Panc1 (cell line): ENCODE results near the gene AP2B1. TPM values are rescaled to one million over a fixed set of nuclear protein-coding genes. Genes with fewer than 3 reads are reported as not detected.

Experiments used
- ATAC-seq: fragments of 200-7000 bp; cut with Tn5 transposase; 2 replicates; pipeline ENCODE4 v1.9.1; 2020; ENCODE audit warnings: mild to moderate bottlenecking, moderate library complexity
- BruUV-seq: library from RNA; stranded (reverse); fragments of 400-500 nt; replicated peaks from 2 replicates; lab custom pipeline; 2021; lab: Mats Ljungman, UMichigan
- CTCF ChIA-PET: fragments of 300-600 bp; sonication (Branson Sonifier 250); formaldehyde crosslinking; loops from one replicate; lab custom pipeline; 2022; ENCODE audit warnings: antibody characterized with exemption; lab: Charles Lee
- POLR2A ChIA-PET: fragments of 300-600 bp; sonication (Branson Sonifier 250); formaldehyde crosslinking; loops from one replicate; lab custom pipeline; 2022; ENCODE audit warnings: antibody characterized with exemption; lab: Charles Lee
- DNase-seq: peaks from one replicate; pipeline ENCODE4 v3.0.0-alpha.2; 2010; ENCODE audit warnings: low read depth, low spot score
- H3K27ac ChIP-seq: 2 replicates; pipeline ENCODE4 v1.5.1; 2011; ENCODE audit warnings: mild to moderate bottlenecking, low read length, inconsistent platforms
- H3K27me3 ChIP-seq: fragments of 200-500 bp; sonication (Bioruptor generic); 2 replicates; pipeline ENCODE4 v1.6.0; 2014; ENCODE audit warnings: low read length, inconsistent platforms; ENCODE audit not compliant: control insufficient read depth, insufficient read depth
- H3K36me3 ChIP-seq: fragments of 200-500 bp; sonication (Bioruptor generic); 2 replicates; pipeline ENCODE4 v1.5.1; 2014; ENCODE audit warnings: inconsistent platforms, mild to moderate bottlenecking, low read length, moderate library complexity; ENCODE audit not compliant: control insufficient read depth, insufficient read depth
- H3K4me1 ChIP-seq: 2 replicates; pipeline ENCODE4 v1.5.1; 2011; ENCODE audit warnings: inconsistent platforms, mild to moderate bottlenecking, low read length, moderate library complexity; ENCODE audit not compliant: control insufficient read depth, insufficient read depth
- H3K4me3 ChIP-seq, 2 experiments: 2 replicates each; pipeline ENCODE4 v1.5.1; 2011 to 2012; ENCODE audit warnings: low read depth in 2 of 2, low read length in 2 of 2, mild to moderate bottlenecking in 2 of 2, inconsistent platforms in 1 of 2, moderate library complexity in 1 of 2
- H3K9me3 ChIP-seq: fragments of 200-500 bp; sonication (Bioruptor generic); 2 replicates; pipeline ENCODE4 v1.5.1; 2014; ENCODE audit warnings: low read depth, mild to moderate bottlenecking, inconsistent platforms, low read length, moderate library complexity; ENCODE audit not compliant: control insufficient read depth, insufficient read depth
- CTCF ChIP-seq: fragments of 450-650 bp; IDR thresholded peaks from 2 replicates; pipeline ENCODE4 v1.5.1; 2017; ENCODE audit warnings: mild to moderate bottlenecking
- POLR2AphosphoS5 ChIP-seq: IDR thresholded peaks from 2 replicates; pipeline ENCODE4 v1.6.1; 2012; ENCODE audit warnings: mild to moderate bottlenecking, low read depth, low read length, moderate library complexity
- REST ChIP-seq, 2 experiments: IDR thresholded peaks; 2 replicates each; pipeline ENCODE4 v1.6.1; 2011 to 2012; ENCODE audit warnings: low read depth in 2 of 2, control low read depth in 1 of 2, low read length in 1 of 2, mild to moderate bottlenecking in 1 of 2, moderate library complexity in 1 of 2; ENCODE audit not compliant: insufficient read depth in 1 of 2
- SIN3A ChIP-seq: IDR thresholded peaks from 2 replicates; pipeline ENCODE4 v1.6.1; 2012; ENCODE audit warnings: low read depth, mild to moderate bottlenecking, low read length, moderate library complexity, borderline replicate concordance; ENCODE audit not compliant: insufficient read depth
- TCF7L2 ChIP-seq: IDR thresholded peaks from 2 replicates; pipeline ENCODE4 v1.6.1; 2011; ENCODE audit warnings: mild to moderate bottlenecking, low read depth, low read length, inconsistent platforms
- in situ Hi-C: cut with HindIII; loops from 2 replicates; pipeline ENCODE4 v1.10.0; 2016; ENCODE audit warnings: low sequenced_read_pairs, low pct_unique_long_range_greater_than_20kb
- intact Hi-C: fragments of 100-400 bp; cut with micrococcal nuclease; formaldehyde crosslinking; loops from one replicate; pipeline ENCODE4 v1.10.0; 2022; ENCODE audit not compliant: unreplicated experiment
- total RNA-seq: library from RNA; stranded (reverse); gene quantifications from one replicate; pipeline ENCODE4 v1.2.1, GENCODE V29; 2021; ENCODE audit not compliant: unreplicated experiment

AP2B1 gene
- total RNA-seq, 1 experiment from 2014 or later: 446 TPM

- ATAC-seq (no peak), DNase-seq (no peak)
- no peak overlapping the region for H3K4me3 ChIP-seq
- H3K4me1 ChIP-seq: no peaks in the 10 kb centered on the region
- ChIA-PET CTCF (interaction anchor here (0.6 to 2.1 kb wide), 3 partner anchors 10 to 193 kb away, joined by 3 to 10 read pairs (median 6); no protein-coding TSS in a partner anchor), POLR2A (interaction anchor here (0.5 to 0.6 kb wide), 2 partner anchors 17 to 74 kb away, joined by 3 to 7 read pairs; partner anchors contain the start of gene SLFN12L)
- no peaks in the 10 kb centered on the region for H3K36me3 ChIP-seq
- no peak for TF ChIP-seq TCF7L2
- TF ChIP-seq CTCF: no peak
- no peaks in the 10 kb centered on the region for H3K9me3 ChIP-seq
- BruUV-seq: no TSS peak
- peaks cover 7% of the 10 kb centered on the region; the same call in 1 of the 2 replicates for H3K27me3 ChIP-seq
- H3K27ac ChIP-seq: no peak overlapping the region
- in situ Hi-C loops: no loop called here
- intact Hi-C loops: loop anchor here (5.0 kb wide), 1 partner anchor 193 kb away; no protein-coding TSS in a partner anchor
Measured at GRCh38 chr17:35554668-35555067, 32.5 kb upstream of the AP2B1 start.

GRCh38 chr17:35555691-35556090 lies 31.4 kb upstream of the AP2B1 start:
- Histone ChIP-seq H3K27ac (no peak overlapping the region), H3K36me3 (no peaks in the 10 kb centered on the region), H3K4me3 (no peak overlapping the region), H3K4me1 (no peaks in the 10 kb centered on the region), H3K27me3 (peaks cover 4% of the 10 kb centered on the region; the same call in 1 of the 2 replicates), H3K9me3 (no peaks in the 10 kb centered on the region)
- ChIA-PET POLR2A (no interaction called here), CTCF (interaction anchor here (0.6 to 2.1 kb wide), 7 partner anchors 22 to 192 kb away, joined by 3 to 6 read pairs (median 3); partner anchors contain the start of gene PEX12)
- no TSS peak for BruUV-seq
- TF ChIP-seq CTCF: peak; percentile 69
- no peak for TF ChIP-seq SIN3A
- in situ Hi-C loops: no loop called here
- ATAC-seq: 0 out of 2 replicates have a peak, but pooled peaks have one; percentile 61
- intact Hi-C loops: loop anchor here (5.0 kb wide), 1 partner anchor 192 kb away; no protein-coding TSS in a partner anchor
- DNase-seq: no peak

GRCh38 chr17:35557353-35557752 lies 29.8 kb upstream of the AP2B1 start:
- in situ Hi-C loops (no loop called here), intact Hi-C loops (loop anchor here (5.0 kb wide), 1 partner anchor 190 kb away; no protein-coding TSS in a partner anchor)
- TF ChIP-seq POLR2AphosphoS5: no peak
- TF ChIP-seq CTCF: no peak
- no peak for TF ChIP-seq REST (IDR thresholded peaks at IDR 0.05; ENCODE audit: insufficient read depth in 1 of 2, low read depth in 2 of 2, low read length in 1 of 2)
- no peak for TF ChIP-seq TCF7L2
- TF ChIP-seq SIN3A: no peak
- Histone ChIP-seq H3K4me3 (no peak overlapping the region), H3K27me3 (no peaks in the 10 kb centered on the region), H3K9me3 (no peaks in the 10 kb centered on the region), H3K27ac (no peak overlapping the region), H3K4me1 (no peaks in the 10 kb centered on the region), H3K36me3 (no peaks in the 10 kb centered on the region)
- CTCF ChIA-PET: no interaction called here
- no TSS peak for BruUV-seq
- ATAC-seq (no peak), DNase-seq (no peak)
- POLR2A ChIA-PET: interaction anchor here (0.6 kb wide), 1 partner anchor 12 kb away, joined by 4 read pairs; no protein-coding TSS in a partner anchor
